K562 (cell line): Measurements from ENCODE around the gene DNAJC17. TPM values are rescaled to one million over a fixed set of nuclear protein-coding genes. Genes with fewer than 3 reads are reported as not detected.
A peak's percentile ranks its signal among the peaks of the same experiment; 100 is the strongest.

Experiments used
- ELK3 ChIP-seq: fragments of 450-650 bp; formaldehyde crosslinking; IDR thresholded peaks from 2 replicates; pipeline ENCODE4 v1.4.0; 2020; ENCODE audit warnings: mild to moderate bottlenecking
- FOXM1 ChIP-seq, 2 experiments: fragments of 450-650 bp in 1 of 2; sonication (generic) in 1 of 2; formaldehyde crosslinking in 1 of 2; IDR thresholded peaks; 2 replicates each; pipeline versions ENCODE4 v1.6.1 to v1.9.0; 2017 to 2022; ENCODE audit warnings: low read depth in 2 of 2, mild to moderate bottlenecking in 2 of 2, missing genetic modification reagents in 1 of 2, moderate library complexity in 1 of 2
- L3MBTL2 ChIP-seq: fragments of 450-650 bp; IDR thresholded peaks from 2 replicates; pipeline ENCODE4 v1.6.1; 2016; ENCODE audit warnings: mild to moderate bottlenecking, moderate library complexity
- MTA2 ChIP-seq: fragments of 450-650 bp; IDR thresholded peaks from 2 replicates; pipeline ENCODE4 v1.6.1; 2016; ENCODE audit warnings: low read depth
- NFIC ChIP-seq: fragments of 450-650 bp; IDR thresholded peaks from 2 replicates; pipeline ENCODE4 v1.6.1; 2017; ENCODE audit warnings: mild to moderate bottlenecking, inconsistent platforms
- NFXL1 ChIP-seq: fragments of 450-650 bp; formaldehyde crosslinking; IDR thresholded peaks from 2 replicates; pipeline ENCODE4 v1.4.0; 2021; ENCODE audit warnings: mild to moderate bottlenecking
- NR2C1 ChIP-seq, 2 experiments: fragments of 450-650 bp; IDR thresholded peaks; 2 replicates each; pipeline ENCODE4 v1.6.1; 2017; ENCODE audit warnings: mild to moderate bottlenecking in 2 of 2, antibody characterized with exemption in 1 of 2, inconsistent platforms in 1 of 2, missing compliant biosample characterization in 1 of 2, missing genetic modification characterization in 1 of 2
- PBX2 ChIP-seq, 2 experiments: IDR thresholded peaks in 1 of 2; conservative IDR thresholded peaks in 1 of 2; 2 replicates each; pipeline ENCODE4 v1.6.1; 2016; ENCODE audit warnings: low read depth in 2 of 2, mild to moderate bottlenecking in 1 of 2, missing compliant biosample characterization in 1 of 2, missing genetic modification characterization in 1 of 2, moderate library complexity in 1 of 2
- SUPT5H ChIP-seq: fragments of 450-650 bp; IDR thresholded peaks from 2 replicates; pipeline ENCODE4 v1.6.1; 2016
- TEAD2 ChIP-seq: fragments of 450-650 bp; IDR thresholded peaks from 2 replicates; pipeline ENCODE4 v1.6.1; 2016; ENCODE audit warnings: missing genetic modification characterization, control low read depth, missing compliant biosample characterization
- TOE1 ChIP-seq, 2 experiments: fragments of 450-650 bp in 1 of 2; sonication (generic) in 1 of 2; formaldehyde crosslinking in 1 of 2; IDR thresholded peaks; 2 replicates each; pipeline versions ENCODE4 v1.7.1 to v1.8.0; 2016 to 2022; ENCODE audit warnings: borderline replicate concordance in 2 of 2, mild to moderate bottlenecking in 2 of 2, antibody characterized with exemption in 1 of 2, inconsistent platforms in 1 of 2, low read depth in 1 of 2, missing genetic modification reagents in 1 of 2, moderate library complexity in 1 of 2
- ZFP91 ChIP-seq: sonication (generic); formaldehyde crosslinking; IDR thresholded peaks from 2 replicates; pipeline ENCODE4 v1.8.0; 2022; ENCODE audit warnings: mild to moderate bottlenecking, missing genetic modification reagents
- ZNF436 ChIP-seq: fragments of 250-450, 450-650 bp; sonication (Bioruptor Pico); formaldehyde crosslinking; IDR thresholded peaks from 2 replicates; pipeline ENCODE4 v1.7.0; 2020; ENCODE audit warnings: mild to moderate bottlenecking
- polyA plus RNA-seq, 8 experiments: library from polyadenylated mRNA; depleted of rRNA in 4 of 8; stranded (reverse) in 5 of 8; unstranded in 3 of 8; fragments of >200 nt; fragmentation: Nextera tagmentation in 2 of 8; fragmentation: Illumina TruSeq in 1 of 8; extraction: Ambion mirVana in 2 of 8; extraction: Trizol in 1 of 8; gene quantifications; 2 replicates each; pipeline versions ENCODE4 v1.2.1 to v1.2.3, GENCODE V29; 2011 to 2014; ENCODE audit warnings: inconsistent platforms in 1 of 8, missing spikeins in 1 of 8
- total RNA-seq, 7 experiments: library from RNA; depleted of rRNA in 6 of 7; stranded (reverse); fragments of >200 nt in 6 of 7; fragmentation: Illumina TruSeq in 2 of 7; extraction: Trizol in 2 of 7; gene quantifications; 2 replicates each; pipeline versions ENCODE4 v1.2.1 to v1.2.3, GENCODE V29; 2011 to 2021; ENCODE audit warnings: low replicate concordance in 1 of 7
- TF ChIP-seq, protein P1 (sequence below): sonication (generic); formaldehyde crosslinking; IDR thresholded peaks from 2 replicates; pipeline ENCODE4 v1.8.0; 2023; ENCODE audit warnings: mild to moderate bottlenecking, missing genetic modification reagents
- TF ChIP-seq, protein P2 (sequence below): sonication (generic); formaldehyde crosslinking; IDR thresholded peaks from 2 replicates; pipeline ENCODE4 v1.8.1; 2023; ENCODE audit warnings: missing genetic modification reagents, mild to moderate bottlenecking, borderline replicate concordance

DNAJC17 gene
- total and polyA plus RNA-seq, 9 of the 15 experiments (the other 6 are each of a cell fraction or from before 2014, with no cell fraction given): 2.4 to 79.4 (median 44.2) TPM

- TF ChIP-seq TOE1 (IDR thresholded peaks at IDR 0.05; ENCODE audit: borderline replicate concordance) (peak; percentile 43; the same call in 1 of the 2 replicates), TOE1 (CRISPR knock-in tag; IDR thresholded peaks at IDR 0.05; ENCODE audit: borderline replicate concordance, low read depth) (no peak), SUPT5H (no peak), FOXM1 (IDR thresholded peaks at IDR 0.05; ENCODE audit: low read depth) (no peak), FOXM1 (CRISPR knock-in tag; IDR thresholded peaks at IDR 0.05; ENCODE audit: low read depth) (no peak), ELK3 (no peak), TEAD2 (tag) (no peak), MTA2 (no peak), ZFP91 (CRISPR knock-in tag) (no peak), ZNF436 (CRISPR knock-in tag) (no peak), NR2C1 (IDR thresholded peaks at IDR 0.05) (no peak), NR2C1 (tag; IDR thresholded peaks at IDR 0.05) (no peak), NFXL1 (CRISPR knock-in tag) (no peak), L3MBTL2 (peak; percentile 11; the same call in 1 of the 2 replicates), PBX2 (CRISPR knock-in tag; IDR thresholded peaks at IDR 0.05; ENCODE audit: low read depth) (no peak), PBX2 (tag; conservative IDR thresholded peaks at IDR 0.05; ENCODE audit: low read depth) (no peak), NFIC (no peak)
- TF ChIP-seq, protein P1, sequence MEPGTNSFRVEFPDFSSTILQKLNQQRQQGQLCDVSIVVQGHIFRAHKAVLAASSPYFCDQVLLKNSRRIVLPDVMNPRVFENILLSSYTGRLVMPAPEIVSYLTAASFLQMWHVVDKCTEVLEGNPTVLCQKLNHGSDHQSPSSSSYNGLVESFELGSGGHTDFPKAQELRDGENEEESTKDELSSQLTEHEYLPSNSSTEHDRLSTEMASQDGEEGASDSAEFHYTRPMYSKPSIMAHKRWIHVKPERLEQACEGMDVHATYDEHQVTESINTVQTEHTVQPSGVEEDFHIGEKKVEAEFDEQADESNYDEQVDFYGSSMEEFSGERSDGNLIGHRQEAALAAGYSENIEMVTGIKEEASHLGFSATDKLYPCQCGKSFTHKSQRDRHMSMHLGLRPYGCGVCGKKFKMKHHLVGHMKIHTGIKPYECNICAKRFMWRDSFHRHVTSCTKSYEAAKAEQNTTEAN (CRISPR knock-in tag): no peak
- TF ChIP-seq, protein P2, sequence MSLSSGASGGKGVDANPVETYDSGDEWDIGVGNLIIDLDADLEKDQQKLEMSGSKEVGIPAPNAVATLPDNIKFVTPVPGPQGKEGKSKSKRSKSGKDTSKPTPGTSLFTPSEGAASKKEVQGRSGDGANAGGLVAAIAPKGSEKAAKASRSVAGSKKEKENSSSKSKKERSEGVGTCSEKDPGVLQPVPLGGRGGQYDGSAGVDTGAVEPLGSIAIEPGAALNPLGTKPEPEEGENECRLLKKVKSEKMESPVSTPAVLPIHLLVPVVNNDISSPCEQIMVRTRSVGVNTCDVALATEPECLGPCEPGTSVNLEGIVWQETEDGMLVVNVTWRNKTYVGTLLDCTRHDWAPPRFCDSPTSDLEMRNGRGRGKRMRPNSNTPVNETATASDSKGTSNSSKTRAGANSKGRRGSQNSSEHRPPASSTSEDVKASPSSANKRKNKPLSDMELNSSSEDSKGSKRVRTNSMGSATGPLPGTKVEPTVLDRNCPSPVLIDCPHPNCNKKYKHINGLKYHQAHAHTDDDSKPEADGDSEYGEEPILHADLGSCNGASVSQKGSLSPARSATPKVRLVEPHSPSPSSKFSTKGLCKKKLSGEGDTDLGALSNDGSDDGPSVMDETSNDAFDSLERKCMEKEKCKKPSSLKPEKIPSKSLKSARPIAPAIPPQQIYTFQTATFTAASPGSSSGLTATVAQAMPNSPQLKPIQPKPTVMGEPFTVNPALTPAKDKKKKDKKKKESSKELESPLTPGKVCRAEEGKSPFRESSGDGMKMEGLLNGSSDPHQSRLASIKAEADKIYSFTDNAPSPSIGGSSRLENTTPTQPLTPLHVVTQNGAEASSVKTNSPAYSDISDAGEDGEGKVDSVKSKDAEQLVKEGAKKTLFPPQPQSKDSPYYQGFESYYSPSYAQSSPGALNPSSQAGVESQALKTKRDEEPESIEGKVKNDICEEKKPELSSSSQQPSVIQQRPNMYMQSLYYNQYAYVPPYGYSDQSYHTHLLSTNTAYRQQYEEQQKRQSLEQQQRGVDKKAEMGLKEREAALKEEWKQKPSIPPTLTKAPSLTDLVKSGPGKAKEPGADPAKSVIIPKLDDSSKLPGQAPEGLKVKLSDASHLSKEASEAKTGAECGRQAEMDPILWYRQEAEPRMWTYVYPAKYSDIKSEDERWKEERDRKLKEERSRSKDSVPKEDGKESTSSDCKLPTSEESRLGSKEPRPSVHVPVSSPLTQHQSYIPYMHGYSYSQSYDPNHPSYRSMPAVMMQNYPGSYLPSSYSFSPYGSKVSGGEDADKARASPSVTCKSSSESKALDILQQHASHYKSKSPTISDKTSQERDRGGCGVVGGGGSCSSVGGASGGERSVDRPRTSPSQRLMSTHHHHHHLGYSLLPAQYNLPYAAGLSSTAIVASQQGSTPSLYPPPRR (CRISPR knock-in tag): no peak
Measured at GRCh38 chr15:40755812-40756208, 51.5 kb downstream of the DNAJC17 start (continued).
